Left ventricle myocardium inferior (tissue), 1 donor: ENCODE data around the gene COL26A1. TPM values are rescaled to one million over a fixed set of nuclear protein-coding genes. Genes with fewer than 3 reads are reported as not detected.

ENCODE experiments used
- DNase-seq: peaks from one replicate; pipeline ENCODE4 v3.0.0-alpha.2; 2020
- H3K27ac ChIP-seq: fragments of 200-600 bp; replicated peaks from 2 replicates; pipeline ENCODE4 v1.8.0; 2021
- H3K27me3 ChIP-seq: fragments of 200-600 bp; 2 replicates; pipeline ENCODE4 v1.8.0; 2021; ENCODE audit warnings: low read depth
- H3K36me3 ChIP-seq: fragments of 200-600 bp; 2 replicates; pipeline ENCODE4 v1.8.0; 2021
- H3K4me1 ChIP-seq: fragments of 200-600 bp; 2 replicates; pipeline ENCODE4 v1.8.0; 2021
- H3K4me3 ChIP-seq: fragments of 200-600 bp; 2 replicates; pipeline ENCODE4 v1.8.0; 2021; ENCODE audit warnings: mild to moderate bottlenecking, moderate library complexity
- H3K9me3 ChIP-seq: fragments of 200-600 bp; replicated peaks from 2 replicates; pipeline ENCODE4 v1.8.0; 2021
- intact Hi-C: fragments of 100-400 bp; cut with micrococcal nuclease; formaldehyde crosslinking; loops from one replicate; pipeline ENCODE4 v1.11.0; 2022
- total RNA-seq: library from RNA; stranded (reverse); fragmentation: NEBNext Ultra II Directional; extraction: Animal tissue kit (Norgen Biotek cat#: 25700); gene quantifications from one replicate; pipeline ENCODE4 v1.2.1, GENCODE V29; 2021
- TF ChIP-seq, protein P1 (sequence below): fragments of 200-600 bp; IDR thresholded peaks from 2 replicates; pipeline ENCODE4 v1.8.0; 2021; ENCODE audit warnings: antibody characterized with exemption, mild to moderate bottlenecking, borderline replicate concordance
- donor health status: DM: no; HTN: yes; CAD: no; lungs with severe emphysema.

COL26A1 gene
- total RNA-seq, 1 donor from 2014 or later, result not detected

DNA sequence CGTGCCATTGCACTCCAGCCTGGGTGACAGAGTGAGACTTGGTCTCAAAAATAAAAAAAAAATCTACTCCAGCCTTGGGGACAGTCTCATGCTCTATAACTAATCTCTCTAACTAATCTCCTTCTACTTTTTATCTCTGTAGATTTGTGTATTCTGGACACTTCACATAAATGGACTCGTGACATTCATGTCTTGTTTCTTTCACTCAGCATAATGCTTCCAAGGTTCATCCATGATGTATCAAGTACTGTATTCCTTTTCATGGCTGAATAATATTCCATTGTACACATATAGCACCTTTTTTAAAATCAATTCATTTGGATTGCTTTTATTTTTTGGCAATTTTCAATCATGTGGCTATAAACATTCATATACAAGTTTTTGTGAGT is 9.8 kb upstream of the COL26A1 start:
- no peak for DNase-seq
- Histone ChIP-seq H3K4me1 (no peaks in the 10 kb centered on the region), H3K27ac (no peak overlapping the region), H3K27me3 (peaks cover 32% of the 10 kb centered on the region), H3K36me3 (no peaks in the 10 kb centered on the region), H3K9me3 (no peaks in the 10 kb centered on the region), H3K4me3 (no peak overlapping the region)
- intact Hi-C loops, result no loop called here
- TF ChIP-seq, protein P1, sequence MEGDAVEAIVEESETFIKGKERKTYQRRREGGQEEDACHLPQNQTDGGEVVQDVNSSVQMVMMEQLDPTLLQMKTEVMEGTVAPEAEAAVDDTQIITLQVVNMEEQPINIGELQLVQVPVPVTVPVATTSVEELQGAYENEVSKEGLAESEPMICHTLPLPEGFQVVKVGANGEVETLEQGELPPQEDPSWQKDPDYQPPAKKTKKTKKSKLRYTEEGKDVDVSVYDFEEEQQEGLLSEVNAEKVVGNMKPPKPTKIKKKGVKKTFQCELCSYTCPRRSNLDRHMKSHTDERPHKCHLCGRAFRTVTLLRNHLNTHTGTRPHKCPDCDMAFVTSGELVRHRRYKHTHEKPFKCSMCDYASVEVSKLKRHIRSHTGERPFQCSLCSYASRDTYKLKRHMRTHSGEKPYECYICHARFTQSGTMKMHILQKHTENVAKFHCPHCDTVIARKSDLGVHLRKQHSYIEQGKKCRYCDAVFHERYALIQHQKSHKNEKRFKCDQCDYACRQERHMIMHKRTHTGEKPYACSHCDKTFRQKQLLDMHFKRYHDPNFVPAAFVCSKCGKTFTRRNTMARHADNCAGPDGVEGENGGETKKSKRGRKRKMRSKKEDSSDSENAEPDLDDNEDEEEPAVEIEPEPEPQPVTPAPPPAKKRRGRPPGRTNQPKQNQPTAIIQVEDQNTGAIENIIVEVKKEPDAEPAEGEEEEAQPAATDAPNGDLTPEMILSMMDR, result no peak

DNA sequence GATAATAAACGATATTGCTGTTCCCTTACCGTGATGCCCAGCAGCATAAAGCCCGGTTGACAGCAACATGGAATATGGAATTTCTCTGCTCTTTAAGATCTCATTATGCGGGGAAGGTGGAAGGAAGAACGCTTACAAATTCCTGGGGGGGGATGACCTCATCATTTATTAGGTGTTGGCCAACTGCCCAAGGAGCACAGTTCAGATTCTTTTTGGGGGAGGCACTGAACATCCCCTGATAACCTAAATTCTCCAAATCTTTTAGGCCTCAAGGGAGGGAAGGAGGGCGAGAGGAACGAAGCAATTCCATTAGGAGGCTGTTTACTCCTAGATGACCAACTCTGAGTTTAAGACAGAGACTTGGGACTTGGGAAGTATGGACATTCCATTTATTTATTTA is 5.2 kb upstream of the COL26A1 start:
- intact Hi-C loops, result no loop called here
- H3K27me3 ChIP-seq, result peaks cover 25% of the 10 kb centered on the region
- H3K27ac ChIP-seq, result no peak overlapping the region
- DNase-seq, result no peak
- H3K4me3 ChIP-seq, result no peak overlapping the region
- no peaks in the 10 kb centered on the region for H3K36me3 ChIP-seq
- H3K9me3 ChIP-seq, result no peaks in the 10 kb centered on the region
- TF ChIP-seq, protein P1, result no peak
- peaks cover under 1% of the 10 kb centered on the region for H3K4me1 ChIP-seq

DNA sequence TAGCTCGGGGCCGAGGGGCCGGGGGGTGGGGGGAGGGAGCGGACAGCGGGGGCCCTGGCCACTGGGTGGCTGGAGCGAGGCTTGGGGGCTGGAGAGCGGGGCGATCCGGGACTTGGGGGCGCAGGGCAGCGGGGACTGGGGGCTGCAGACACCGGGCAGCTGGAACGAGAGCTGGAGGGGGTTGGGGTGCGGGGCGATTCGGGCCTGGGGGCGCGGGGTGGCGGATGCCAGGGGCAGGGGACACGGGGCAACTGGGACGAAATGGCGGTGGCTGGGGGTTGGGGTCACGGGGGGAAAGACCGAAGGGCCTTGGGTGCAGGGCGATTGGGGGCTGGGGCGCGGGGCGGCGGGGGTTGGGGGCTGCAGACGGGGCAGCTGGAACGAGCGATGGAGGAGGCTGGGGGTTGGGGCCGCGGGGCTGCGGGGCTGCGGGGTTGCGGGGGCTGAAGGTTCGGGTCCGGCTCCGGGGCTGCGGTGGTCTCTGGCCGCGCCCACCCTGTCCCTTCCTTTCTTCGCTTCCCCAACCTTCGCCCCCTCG is 590 bp downstream of the COL26A1 start:
- no peak for DNase-seq
- Histone ChIP-seq H3K27ac (no peak overlapping the region), H3K36me3 (no peaks in the 10 kb centered on the region), H3K27me3 (peaks cover 48% of the 10 kb centered on the region), H3K4me3 (peak overlapping the region; percentile 76), H3K4me1 (peaks cover 18% of the 10 kb centered on the region), H3K9me3 (no peaks in the 10 kb centered on the region)
- TF ChIP-seq, protein P1, result no peak
- intact Hi-C loops, result no loop called here

DNA sequence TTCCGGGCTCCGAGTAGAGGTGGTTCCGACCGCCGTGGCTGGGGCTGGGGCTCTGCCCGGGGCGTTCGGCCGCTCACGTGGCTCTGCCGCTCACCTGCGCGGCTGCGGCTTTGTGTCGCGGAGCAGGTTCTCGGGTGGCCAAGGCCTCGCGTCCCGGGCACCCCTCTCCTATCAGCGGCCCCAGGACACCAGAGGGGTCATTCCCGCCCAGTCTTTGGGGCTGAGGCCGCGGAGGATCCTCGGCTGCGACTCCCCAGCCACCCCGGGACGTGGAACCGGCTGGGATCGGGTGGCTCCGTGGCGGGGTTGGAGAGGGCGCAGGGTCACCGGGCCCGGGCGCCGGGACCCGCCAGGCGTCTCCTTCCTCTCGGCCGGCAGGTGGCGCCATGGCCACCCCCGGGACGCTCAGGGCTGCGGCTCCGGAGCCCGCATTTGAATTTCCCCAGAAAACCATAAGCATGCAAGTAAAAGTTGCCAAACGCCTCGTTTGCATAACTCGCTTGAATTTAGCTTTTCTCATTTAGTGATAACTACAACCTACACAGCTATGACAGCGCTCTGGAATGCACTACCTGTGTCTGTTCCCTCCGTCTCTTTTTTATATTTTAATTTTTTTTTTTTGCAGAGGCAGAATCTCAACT is 1.2 kb downstream of the COL26A1 start:
- intact Hi-C loops, result no loop called here
- Histone ChIP-seq H3K27ac (peak overlapping the region; percentile 29), H3K4me1 (peaks cover 18% of the 10 kb centered on the region), H3K27me3 (peaks cover 48% of the 10 kb centered on the region), H3K4me3 (peak overlapping the region; percentile 76), H3K9me3 (no peaks in the 10 kb centered on the region), H3K36me3 (no peaks in the 10 kb centered on the region)
- TF ChIP-seq, protein P1, result peak; percentile 96
- peak; percentile 61 for DNase-seq

DNA sequence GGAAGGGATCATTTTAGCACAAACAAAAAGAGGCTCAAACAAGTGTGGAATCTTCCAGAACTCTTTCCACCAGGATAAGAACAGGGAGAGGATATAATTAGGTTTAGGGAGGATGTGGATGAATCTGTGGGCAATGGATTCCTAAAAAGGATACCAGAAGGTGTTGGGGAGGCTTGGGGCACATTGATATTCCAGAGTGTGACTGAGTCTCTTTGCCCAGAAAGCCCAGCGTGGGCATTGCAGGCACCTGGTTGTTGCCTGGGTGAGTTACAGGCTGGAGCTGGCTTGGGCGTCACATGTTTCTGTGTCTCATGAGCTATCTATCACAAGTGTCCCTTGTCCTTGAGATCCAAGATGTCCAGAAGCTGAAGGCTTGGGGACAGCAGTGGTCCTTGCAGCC is 3.3 kb downstream of the COL26A1 start:
- no peak for DNase-seq

More for the DNA sequence above, 3.3 kb downstream of the COL26A1 start:
- Histone ChIP-seq H3K27ac (no peak overlapping the region), H3K4me3 (no peak overlapping the region), H3K9me3 (no peaks in the 10 kb centered on the region), H3K36me3 (no peaks in the 10 kb centered on the region), H3K27me3 (peaks cover 62% of the 10 kb centered on the region), H3K4me1 (peaks cover 18% of the 10 kb centered on the region)
- TF ChIP-seq, protein P1, result no peak
- intact Hi-C loops, result no loop called here
